HAP-1 (cell line): Measurements from ENCODE around the gene PEX14.
A peak's percentile ranks its signal among the peaks of the same experiment; 100 is the strongest.
"Not testable (repeated sequence)": the region's sequence is repeated elsewhere in the genome, so short reads cannot be mapped to it uniquely, and the experiment has no call there.

Experiments
- DNase-seq, 2 experiments: peaks; one replicate each; pipeline ENCODE4 v3.0.0-alpha.2; 2016 to 2020; ENCODE audit warnings: low spot score in 2 of 2
- H3K27me3 ChIP-seq: fragments of 250-450 bp; sonication (Bioruptor Pico); 2 replicates; pipeline ENCODE4 v1.5.1; 2020; ENCODE audit warnings: low read depth, mild to moderate bottlenecking, moderate library complexity
- H3K36me3 ChIP-seq: fragments of 250-450 bp; sonication (Bioruptor Pico); replicated peaks from 2 replicates; pipeline ENCODE4 v1.5.1; 2020; ENCODE audit warnings: mild to moderate bottlenecking
- H3K4me1 ChIP-seq: fragments of 250-450 bp; sonication (Bioruptor Pico); 2 replicates; pipeline ENCODE4 v1.5.1; 2020; ENCODE audit warnings: mild to moderate bottlenecking
- H3K4me3 ChIP-seq: fragments of 250-450 bp; sonication (Bioruptor Pico); 2 replicates; pipeline ENCODE4 v1.5.1; 2020; ENCODE audit warnings: mild to moderate bottlenecking, moderate library complexity
- H3K9me3 ChIP-seq: fragments of 250-450 bp; sonication (Bioruptor Pico); 2 replicates; pipeline ENCODE4 v1.5.1; 2020; ENCODE audit warnings: mild to moderate bottlenecking, moderate library complexity
- in situ Hi-C: fragments of 300-500 bp; cut with MboI; formaldehyde crosslinking; loops from 3 replicates; pipeline ENCODE4 v1.14.3; 2020; ENCODE audit warnings: low sequenced_read_pairs, inconsistent platforms, mixed read lengths

Gene PEX14

GRCh38 chr1:10438677-10439163 is 36.0 kb upstream of the PEX14 start:
- in situ Hi-C loops = no loop called here
- DNase-seq = no peak
- Histone ChIP-seq H3K27me3 (no peaks in the 10 kb centered on the region), H3K9me3 (no peaks in the 10 kb centered on the region), H3K4me3 (no peak overlapping the region), H3K36me3 (peaks cover 4% of the 10 kb centered on the region; the same call in 1 of the 2 replicates), H3K4me1 (no peaks in the 10 kb centered on the region)

DNA sequence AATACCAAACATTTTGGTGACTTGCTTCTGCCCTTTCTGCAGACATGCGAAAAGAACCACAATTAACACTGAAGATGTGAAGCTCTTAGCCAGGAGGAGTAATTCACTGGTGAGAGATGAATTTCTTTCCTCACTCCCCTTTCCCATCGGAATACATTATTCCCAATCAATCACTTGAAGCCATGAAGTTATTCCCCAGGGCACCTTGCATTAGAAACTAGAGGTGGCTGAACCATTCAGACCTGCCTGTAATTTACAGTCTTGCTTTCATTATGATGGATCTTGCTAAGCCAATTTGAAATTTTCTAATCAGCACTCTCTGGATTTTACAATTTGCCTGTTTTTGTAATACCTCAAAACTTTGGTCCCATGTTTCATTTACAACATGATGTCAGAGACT is 34.4 kb upstream of the PEX14 start:
- Histone ChIP-seq H3K4me3 (no peak overlapping the region), H3K36me3 (peaks cover 7% of the 10 kb centered on the region; the same call in 1 of the 2 replicates), H3K9me3 (no peaks in the 10 kb centered on the region), H3K4me1 (no peaks in the 10 kb centered on the region), H3K27me3 (no peaks in the 10 kb centered on the region)
- in situ Hi-C loops = no loop called here
- no peak for DNase-seq

DNA sequence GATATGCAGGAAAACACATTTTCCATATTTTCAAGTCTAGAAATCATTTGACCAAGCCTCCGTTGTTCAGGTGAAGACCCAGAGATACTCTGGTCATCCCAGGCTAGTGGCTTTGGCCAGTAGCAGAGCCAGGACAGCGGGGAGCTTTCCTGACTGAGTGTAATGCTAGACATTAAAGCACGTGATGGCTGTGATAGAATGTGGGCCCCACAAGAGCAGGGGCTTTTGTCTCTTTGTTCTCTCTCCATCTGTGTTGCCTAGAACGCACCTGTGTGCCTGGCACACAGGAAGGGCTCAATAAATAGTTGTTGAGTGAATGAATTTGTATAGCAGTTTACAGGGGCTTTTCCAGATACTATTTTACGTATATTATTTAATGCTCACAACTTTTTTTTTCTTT is 34.0 kb upstream of the PEX14 start:
- H3K4me1 ChIP-seq = no peaks in the 10 kb centered on the region

GRCh38 chr1:10444248-10444647 is 30.5 kb upstream of the PEX14 start:
- Histone ChIP-seq H3K36me3 (0 out of 2 replicates have a peak, but pooled peaks cover 4% of the 10 kb centered on the region), H3K4me3 (no peak overlapping the region), H3K4me1 (no peaks in the 10 kb centered on the region), H3K27me3 (no peaks in the 10 kb centered on the region), H3K9me3 (no peaks in the 10 kb centered on the region)
- no peak for DNase-seq
- in situ Hi-C loops = no loop called here

More for the DNA sequence above, 34.0 kb upstream of the PEX14 start:
- in situ Hi-C loops = no loop called here
- no peak overlapping the region for H3K4me3 ChIP-seq
- H3K27me3 ChIP-seq = no peaks in the 10 kb centered on the region
- peaks cover 7% of the 10 kb centered on the region; the same call in 1 of the 2 replicates for H3K36me3 ChIP-seq
- DNase-seq = no peak
- H3K9me3 ChIP-seq = no peaks in the 10 kb centered on the region

GRCh38 chr1:10444795-10445397 is 29.9 kb upstream of the PEX14 start:
- DNase-seq = no peak
- Histone ChIP-seq H3K36me3 (0 out of 2 replicates have a peak, but pooled peaks cover 4% of the 10 kb centered on the region), H3K4me3 (no peak overlapping the region), H3K4me1 (no peaks in the 10 kb centered on the region), H3K27me3 (no peaks in the 10 kb centered on the region), H3K9me3 (no peaks in the 10 kb centered on the region)
- in situ Hi-C loops = no loop called here

GRCh38 chr1:10446790-10447422 is 27.8 kb upstream of the PEX14 start:
- peaks cover 7% of the 10 kb centered on the region for H3K4me1 ChIP-seq
- 0 out of 2 replicates have a peak, but pooled peaks cover 4% of the 10 kb centered on the region for H3K36me3 ChIP-seq
- in situ Hi-C loops = no loop called here
- no peaks in the 10 kb centered on the region for H3K9me3 ChIP-seq
- no peak overlapping the region for H3K4me3 ChIP-seq
- no peaks in the 10 kb centered on the region for H3K27me3 ChIP-seq
- DNase-seq = no peak

- no peak within 1 kb of the TSS for H3K4me3 ChIP-seq
- in situ Hi-C loops = no loop called here
- H3K4me1 ChIP-seq = peaks cover 9% of the 10 kb centered on the region
- no peaks in the 10 kb centered on the region for H3K27me3 ChIP-seq
- no peak for DNase-seq
- no peaks in the 10 kb centered on the region for H3K9me3 ChIP-seq
- H3K36me3 ChIP-seq = 0 out of 2 replicates have a peak, but pooled peaks cover under 1% of the 10 kb centered on the region
Measured at GRCh38 chr1:10449751-10450150, 25.0 kb upstream of the PEX14 start, which contains the start of gene CORT. Gene CORT, plus strand, starts transcription at chr1:10450031. Its CDS starts 193 bp downstream, at chr1:10450224.

GRCh38 chr1:10450156-10450814 is 24.5 kb upstream of the PEX14 start:
- in situ Hi-C loops = no loop called here
- Histone ChIP-seq H3K9me3 (no peaks in the 10 kb centered on the region), H3K27me3 (no peaks in the 10 kb centered on the region), H3K36me3 (no peaks in the 10 kb centered on the region), H3K4me3 (no peak overlapping the region), H3K4me1 (peaks cover 9% of the 10 kb centered on the region)
- DNase-seq = no peak

GRCh38 chr1:10450836-10451235 is 23.9 kb upstream of the PEX14 start:
- H3K36me3 ChIP-seq = no peaks in the 10 kb centered on the region
- no peak overlapping the region for H3K4me3 ChIP-seq
- no peaks in the 10 kb centered on the region for H3K27me3 ChIP-seq
- H3K4me1 ChIP-seq = peaks cover 9% of the 10 kb centered on the region
- no peak for DNase-seq
- in situ Hi-C loops = no loop called here
- no peaks in the 10 kb centered on the region for H3K9me3 ChIP-seq

DNA sequence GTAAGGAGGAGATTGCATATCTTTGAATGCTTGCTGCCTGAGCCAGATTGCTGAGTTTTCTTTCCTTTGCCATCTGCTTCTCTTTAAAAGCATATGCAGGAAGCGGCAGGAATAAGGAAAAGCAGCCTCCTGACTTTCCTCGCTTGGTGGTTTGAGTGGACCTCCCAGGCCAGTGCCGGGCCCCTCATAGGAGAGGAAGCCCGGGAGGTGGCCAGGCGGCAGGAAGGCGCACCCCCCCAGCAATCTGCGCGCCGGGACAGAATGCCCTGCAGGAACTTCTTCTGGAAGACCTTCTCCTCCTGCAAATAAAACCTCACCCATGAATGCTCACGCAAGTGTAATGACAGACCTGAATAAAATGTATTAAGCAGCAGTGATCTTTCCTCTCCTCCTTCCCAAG is 23.5 kb upstream of the PEX14 start:
- in situ Hi-C loops = no loop called here
- Histone ChIP-seq H3K4me1 (peaks cover 9% of the 10 kb centered on the region), H3K27me3 (no peaks in the 10 kb centered on the region), H3K4me3 (no peak overlapping the region), H3K9me3 (no peaks in the 10 kb centered on the region), H3K36me3 (no peaks in the 10 kb centered on the region)
- peak; percentile 39 for DNase-seq

- Histone ChIP-seq H3K27me3 (no peaks in the 10 kb centered on the region), H3K36me3 (peaks cover 17% of the 10 kb centered on the region), H3K4me3 (no peak overlapping the region), H3K9me3 (no peaks in the 10 kb centered on the region), H3K4me1 (peaks cover 9% of the 10 kb centered on the region)
- DNase-seq = no peak
- in situ Hi-C loops = no loop called here
Measured at GRCh38 chr1:10456048-10456447, 18.7 kb upstream of the PEX14 start.

- Histone ChIP-seq H3K4me3 (no peak overlapping the region), H3K36me3 (peaks cover 23% of the 10 kb centered on the region), H3K9me3 (no peaks in the 10 kb centered on the region), H3K4me1 (peaks cover 4% of the 10 kb centered on the region), H3K27me3 (no peaks in the 10 kb centered on the region)
- DNase-seq = no peak
- in situ Hi-C loops = no loop called here
Measured at GRCh38 chr1:10456661-10457060, 18.1 kb upstream of the PEX14 start.

DNA sequence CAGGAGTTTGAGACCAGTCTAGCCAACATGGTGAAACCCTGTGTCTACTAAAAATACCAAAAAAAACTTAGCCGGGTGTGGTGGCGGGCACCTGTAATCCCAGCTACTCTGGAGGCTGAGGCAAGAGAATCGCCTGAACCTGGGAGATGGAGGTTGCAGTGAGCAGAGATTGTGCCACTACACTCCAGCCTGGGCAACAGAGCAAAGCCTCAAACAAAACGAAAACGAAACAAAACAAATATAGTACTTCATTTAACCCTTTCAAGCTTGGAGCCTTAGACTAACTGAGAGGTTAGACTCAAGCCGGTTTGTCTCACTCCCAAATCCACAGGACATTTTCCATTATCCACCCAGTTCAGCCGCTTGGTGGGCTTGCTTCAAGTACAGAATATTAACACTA is 17.3 kb upstream of the PEX14 start:
- H3K4me3 ChIP-seq, in situ Hi-C loops, H3K9me3 ChIP-seq, H3K27me3 ChIP-seq, H3K4me1 ChIP-seq, DNase-seq: not testable (repeated sequence)
- H3K36me3 ChIP-seq = peaks cover 30% of the 10 kb centered on the region

- H3K9me3 ChIP-seq = no peaks in the 10 kb centered on the region
- H3K4me1 ChIP-seq = no peaks in the 10 kb centered on the region
- H3K4me3 ChIP-seq = no peak overlapping the region
- no peaks in the 10 kb centered on the region for H3K27me3 ChIP-seq
- no peak for DNase-seq
- H3K36me3 ChIP-seq = peaks cover 34% of the 10 kb centered on the region
- in situ Hi-C loops = no loop called here
Measured at GRCh38 chr1:10457875-10458274, 16.9 kb upstream of the PEX14 start.
